Inflammatory macrophage treated with lipopolysaccharide for 4 hours (primary cell): Measurements from ENCODE around the gene HSP90AB1.

Experiments
- DNase-seq: peaks from one replicate; pipeline ENCODE4 v3.0.0-alpha.2; 2020

Gene HSP90AB1

GRCh38 chr6:44255871-44256774, 9.2 kb downstream of the HSP90AB1 start:
- no peak for DNase-seq

DNA sequence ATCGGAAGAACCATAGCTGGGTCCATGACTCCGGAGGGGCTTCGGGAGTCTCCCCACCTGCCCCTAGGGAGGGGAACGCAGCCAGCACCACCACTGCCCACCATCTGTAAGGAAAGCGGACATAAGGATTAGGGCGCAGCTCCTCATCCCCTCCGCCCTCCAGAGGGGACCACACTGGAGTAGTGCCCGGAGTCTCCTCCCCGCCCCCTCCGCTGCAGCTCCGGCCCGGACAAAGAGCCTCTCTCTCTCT, 9.8 kb downstream of the HSP90AB1 start:
- no peak for DNase-seq

DNA sequence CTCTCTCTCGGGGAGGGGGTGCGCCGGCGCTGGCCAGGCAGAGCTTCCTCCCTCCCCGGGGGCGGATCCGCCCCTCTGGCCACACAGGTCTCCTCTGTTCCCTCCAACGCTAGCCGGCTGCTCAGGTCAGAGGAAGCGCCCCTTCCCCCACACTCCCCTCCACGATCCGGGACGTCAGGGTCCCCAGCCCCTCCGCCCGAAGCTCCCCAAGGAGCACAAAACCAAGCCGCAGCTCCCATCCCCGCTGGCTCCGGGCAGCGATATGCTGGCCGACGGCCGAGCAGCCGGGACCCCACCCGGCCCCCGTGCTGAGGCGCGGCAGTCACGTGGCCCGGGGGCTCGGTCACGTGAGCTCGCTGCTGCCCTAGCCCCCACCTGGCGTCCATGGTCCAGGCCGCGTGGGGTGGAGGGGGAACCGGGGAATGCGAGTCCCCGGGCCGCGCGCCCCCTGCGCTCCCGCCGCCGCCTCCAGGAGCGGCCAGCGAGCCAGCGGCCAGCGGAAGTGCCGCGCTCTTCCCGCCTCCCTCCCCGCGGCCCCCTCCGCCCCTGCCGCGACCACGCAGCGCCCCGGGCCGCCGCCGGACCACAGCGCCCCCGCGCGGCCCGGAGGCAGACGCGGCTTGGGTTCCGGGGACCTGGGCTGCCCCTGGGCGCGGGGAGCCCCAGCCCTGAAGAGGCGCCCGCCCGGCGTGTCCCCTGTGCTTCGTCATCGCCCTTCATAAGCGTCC, 10.3 kb downstream of the HSP90AB1 start, which contains the start of gene SLC35B2:
SLC35B2 (minus strand) TSS at position 504 of the 728 bp plus-strand sequence; CDS start at position 386, 118 bp downstream.
- no peak for DNase-seq

GRCh38 chr6:44257753-44258324, 10.9 kb downstream of the HSP90AB1 start:
- DNase-seq, result peak; percentile 71

DNA sequence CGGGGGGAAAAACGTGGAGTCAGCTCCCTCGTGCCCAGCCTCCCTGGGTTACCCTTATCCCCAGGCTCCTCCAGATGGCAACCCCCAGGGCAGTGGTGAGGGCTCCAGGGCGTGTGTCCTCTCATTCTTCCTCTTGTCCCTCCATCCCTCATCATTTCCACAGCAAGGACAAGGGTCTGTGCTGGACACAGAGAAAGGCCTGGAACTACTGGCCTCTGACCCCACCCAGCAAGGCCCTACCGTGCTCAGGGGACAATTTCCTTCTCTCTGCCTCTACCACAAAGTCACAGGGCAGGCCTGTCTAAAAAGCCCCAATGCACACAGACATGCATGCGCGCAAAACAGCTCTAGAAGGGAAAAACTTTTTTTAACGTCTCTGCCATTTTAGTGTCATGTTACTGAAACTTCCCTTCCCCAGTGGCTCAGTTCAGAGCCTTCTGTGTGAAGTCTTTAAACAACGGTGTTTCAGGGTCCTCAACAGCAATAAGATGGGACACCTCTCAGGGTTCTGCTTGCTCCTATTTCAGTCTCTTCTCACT, 11.5 kb downstream of the HSP90AB1 start:
- no peak for DNase-seq

GRCh38 chr6:44258921-44259320, 12.0 kb downstream of the HSP90AB1 start:
- no peak for DNase-seq

DNA sequence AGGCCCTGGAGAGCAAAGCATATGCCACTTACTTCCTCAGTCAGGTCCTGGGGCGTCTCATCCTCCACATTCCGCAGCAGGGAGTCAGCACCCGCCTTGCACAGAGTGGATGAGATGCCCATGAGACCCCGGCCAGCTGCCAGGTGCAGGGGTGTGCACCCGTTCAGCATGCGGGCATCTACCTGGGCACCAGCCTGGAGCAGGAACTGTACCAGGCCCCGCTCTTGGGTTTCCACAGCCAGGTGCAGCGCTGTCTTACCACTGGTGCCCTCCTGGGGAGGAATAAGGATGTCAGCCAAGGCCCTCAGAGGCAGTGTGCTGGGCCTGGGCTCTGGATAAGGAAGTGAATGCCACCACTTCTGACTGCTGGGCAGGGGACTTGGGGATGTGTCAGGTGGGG, 13.1 kb downstream of the HSP90AB1 start:
- DNase-seq, result no peak

DNA sequence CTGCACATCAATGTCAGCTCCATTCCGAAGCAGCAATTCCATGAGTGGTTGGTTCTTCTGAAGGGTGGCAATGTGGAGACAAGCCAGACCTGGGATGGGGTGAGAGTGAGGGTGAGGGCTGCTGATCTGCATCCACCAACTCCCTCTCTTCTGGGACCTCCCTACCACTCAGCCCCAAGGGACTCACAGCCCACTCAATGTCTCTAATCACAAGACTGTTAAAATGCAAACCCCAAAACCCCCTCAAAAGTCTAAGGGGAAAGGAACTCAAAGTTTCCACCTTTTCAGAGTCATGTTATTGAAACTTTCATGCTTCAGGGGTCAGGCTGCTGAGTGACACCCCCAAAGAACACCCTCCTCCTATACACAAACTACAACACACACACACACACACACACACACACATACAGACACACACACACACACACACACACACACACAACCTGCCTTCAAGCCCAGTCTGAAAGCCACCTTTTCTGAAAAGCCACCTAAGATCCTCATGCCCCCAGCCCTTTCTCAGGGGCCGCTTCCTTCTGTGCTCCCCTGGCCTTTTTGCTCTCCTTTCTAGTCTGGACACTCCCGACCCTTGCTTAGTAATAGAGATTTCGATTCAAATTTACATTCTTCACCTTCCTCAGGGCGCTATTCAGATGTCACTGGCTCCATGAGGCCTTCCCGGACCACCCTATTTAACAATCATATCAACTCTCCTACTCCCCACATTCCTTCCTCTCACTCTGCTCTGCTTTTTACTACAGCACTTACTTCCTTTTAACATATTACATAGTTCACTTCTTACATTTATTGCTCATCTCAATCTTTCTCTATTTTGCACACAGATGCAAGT, 13.8 kb downstream of the HSP90AB1 start:
- DNase-seq, result no peak

DNA sequence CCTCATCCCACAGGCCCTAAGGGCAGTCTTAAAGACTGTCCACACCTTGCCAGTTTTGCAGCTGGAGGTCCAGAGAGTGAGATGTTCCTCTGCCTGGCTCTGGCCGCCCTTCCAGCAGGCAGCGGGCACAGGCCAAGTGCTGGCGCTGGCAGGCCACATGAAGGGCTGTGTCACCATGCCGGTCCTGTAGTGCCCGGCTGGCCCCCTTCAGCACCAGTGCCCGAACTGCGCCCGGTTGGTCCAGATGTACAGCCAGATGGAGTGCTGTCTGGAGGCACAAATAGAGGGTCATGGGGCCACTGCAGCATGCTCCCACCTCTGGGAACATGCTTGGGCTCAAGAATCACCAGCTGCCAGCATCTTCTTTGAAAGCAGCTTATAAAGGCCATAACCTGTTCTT, 14.7 kb downstream of the HSP90AB1 start:
- no peak for DNase-seq

DNA sequence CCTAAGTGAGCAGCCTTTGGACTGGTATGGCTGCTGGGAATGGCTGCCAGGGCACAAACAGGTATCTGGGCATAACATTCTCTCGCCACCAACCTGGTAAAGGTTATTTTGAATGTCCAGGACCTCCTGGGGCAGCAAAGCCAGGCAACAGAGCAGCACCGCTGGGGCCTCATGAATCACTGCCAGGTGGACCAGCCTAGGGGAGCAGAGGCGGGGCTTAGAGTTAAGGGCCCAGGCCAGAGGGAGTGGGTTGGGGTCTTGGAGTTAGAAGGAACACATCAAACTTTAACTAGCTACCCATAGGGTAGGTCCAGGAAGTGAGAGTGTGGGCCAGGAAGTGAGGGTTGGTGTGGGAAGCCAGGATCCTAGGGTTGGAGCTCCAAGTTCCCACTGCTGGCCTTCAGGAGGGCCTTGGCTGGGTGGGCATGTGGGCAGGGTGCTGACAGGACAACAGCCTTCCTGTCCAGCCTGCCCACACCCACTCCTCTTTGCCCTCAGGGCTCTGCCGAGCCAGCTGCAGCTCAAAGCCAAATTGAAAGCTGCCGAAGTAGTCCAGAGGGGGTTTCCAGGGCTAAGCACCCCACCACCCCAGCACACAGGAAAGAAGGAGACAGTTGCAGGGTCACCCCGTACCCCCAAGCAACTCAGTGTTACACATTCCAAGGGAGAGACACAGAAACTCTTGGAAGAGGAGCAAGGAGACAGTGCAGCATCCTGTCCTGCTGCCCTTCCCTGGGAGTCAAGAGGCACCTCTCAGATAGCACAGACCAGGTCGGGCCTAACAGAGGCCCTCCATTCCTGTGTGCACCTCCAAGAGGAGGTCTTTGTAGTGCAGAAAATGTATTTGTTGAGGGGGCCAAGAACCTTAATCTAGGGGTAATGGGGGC, 15.8 kb downstream of the HSP90AB1 start:
- DNase-seq, result no peak

- peak; percentile 74 for DNase-seq
Observed at GRCh38 chr6:44263354-44264100, 16.6 kb downstream of the HSP90AB1 start.

- DNase-seq, result peak; percentile 87
Observed at GRCh38 chr6:44264154-44265006, 17.5 kb downstream of the HSP90AB1 start.

DNA sequence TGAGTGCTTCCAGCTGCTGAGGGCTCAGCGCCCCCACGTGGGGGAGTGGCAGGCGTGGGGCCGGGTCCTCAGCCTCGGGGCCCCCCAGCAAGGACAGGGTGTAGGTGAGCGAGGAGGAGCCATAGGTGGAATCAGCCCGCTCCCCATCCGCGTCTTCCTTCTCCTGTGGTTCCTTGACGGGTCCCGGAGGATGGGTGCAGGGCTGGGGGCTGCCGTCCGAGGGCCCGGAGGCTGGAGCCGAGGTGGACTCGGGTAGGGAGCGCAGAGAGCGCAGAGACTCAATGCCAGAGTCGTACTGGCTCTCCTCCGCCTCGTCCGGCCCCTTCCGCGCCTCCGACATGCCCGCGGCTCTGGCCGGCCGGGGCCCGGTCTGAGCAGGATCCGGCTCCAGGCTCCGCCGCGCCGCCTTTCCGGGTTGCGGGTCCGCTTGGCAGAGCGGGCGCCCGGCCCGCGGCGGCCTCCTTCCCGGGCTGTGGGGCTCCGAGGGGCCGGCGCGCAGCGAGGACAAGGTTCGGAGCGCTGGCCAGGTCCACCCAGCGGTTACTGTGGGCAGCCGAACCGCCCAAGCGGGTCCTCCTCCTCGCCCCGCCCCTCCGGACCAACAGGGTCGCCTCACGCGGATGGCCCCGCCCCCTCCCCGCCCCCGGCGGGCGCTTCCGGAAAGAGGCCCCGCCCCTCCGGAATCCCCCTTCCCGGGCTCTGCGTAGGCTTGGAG, 18.3 kb downstream of the HSP90AB1 start, which contains the start of gene NFKBIE:
NFKBIE (minus strand) TSS at position 545 of the 715 bp plus-strand sequence; CDS start at position 340, 205 bp downstream.
- DNase-seq, result peak; percentile 97

GRCh38 chr6:44265722-44266233, 18.9 kb downstream of the HSP90AB1 start:
- DNase-seq, result no peak

GRCh38 chr6:44266347-44266746, 19.4 kb downstream of the HSP90AB1 start:
- no peak for DNase-seq

GRCh38 chr6:44267252-44267651, 20.4 kb downstream of the HSP90AB1 start:
- no peak for DNase-seq

- no peak for DNase-seq
Observed at GRCh38 chr6:44268095-44268628, 21.3 kb downstream of the HSP90AB1 start.

GRCh38 chr6:44269178-44269920, 22.4 kb downstream of the HSP90AB1 start:
- DNase-seq, result peak; percentile 60
